ENCODE measurements around the gene ATP6AP1. TPM values are rescaled to one million over a fixed set of nuclear protein-coding genes. Genes with fewer than 3 reads are reported as not detected.

The ATP6AP1 gene
- total and polyA plus RNA-seq, 2 donors (not counting 1 experiment from before 2014, with no cell fraction given): 47.1 to 57.7 TPM

DNA sequence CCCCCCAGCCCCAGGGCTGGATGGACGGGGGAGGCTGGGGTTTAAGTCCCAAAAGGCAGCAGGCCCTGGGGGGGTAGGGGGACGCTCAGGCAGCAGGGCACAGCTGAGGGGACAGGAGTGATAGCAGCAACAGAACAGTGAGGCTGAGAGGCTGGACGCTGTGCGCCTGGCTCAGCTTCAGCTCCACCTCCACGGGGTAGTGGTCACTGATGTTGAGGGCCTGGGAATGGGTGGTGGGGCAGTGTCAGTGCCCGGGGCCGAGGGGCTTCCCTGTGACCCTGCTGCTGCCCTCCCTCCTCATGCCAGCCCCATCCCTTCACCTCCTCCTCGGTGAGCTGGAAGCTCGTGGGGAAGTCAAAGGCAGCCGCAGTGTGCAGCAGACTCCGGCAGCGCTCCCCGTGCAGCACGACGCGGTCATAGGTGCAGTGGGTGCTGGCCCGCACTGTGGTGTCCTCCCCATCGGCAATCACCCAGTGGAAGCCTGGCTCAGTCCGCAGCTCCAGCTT is 25.8 kb upstream of the ATP6AP1 start:
- Mint-ChIP-seq H3K27ac (no peak overlapping the region), H3K9me3 (ENCODE audit: insufficient read depth) (no peaks in the 10 kb centered on the region)
- no peak for TF ChIP-seq EZH2 (IDR thresholded peaks at IDR 0.05; ENCODE audit: borderline replicate concordance, insufficient read depth, low read depth, low read length, poor library complexity, severe bottlenecking)
- TF ChIP-seq, protein P1, sequence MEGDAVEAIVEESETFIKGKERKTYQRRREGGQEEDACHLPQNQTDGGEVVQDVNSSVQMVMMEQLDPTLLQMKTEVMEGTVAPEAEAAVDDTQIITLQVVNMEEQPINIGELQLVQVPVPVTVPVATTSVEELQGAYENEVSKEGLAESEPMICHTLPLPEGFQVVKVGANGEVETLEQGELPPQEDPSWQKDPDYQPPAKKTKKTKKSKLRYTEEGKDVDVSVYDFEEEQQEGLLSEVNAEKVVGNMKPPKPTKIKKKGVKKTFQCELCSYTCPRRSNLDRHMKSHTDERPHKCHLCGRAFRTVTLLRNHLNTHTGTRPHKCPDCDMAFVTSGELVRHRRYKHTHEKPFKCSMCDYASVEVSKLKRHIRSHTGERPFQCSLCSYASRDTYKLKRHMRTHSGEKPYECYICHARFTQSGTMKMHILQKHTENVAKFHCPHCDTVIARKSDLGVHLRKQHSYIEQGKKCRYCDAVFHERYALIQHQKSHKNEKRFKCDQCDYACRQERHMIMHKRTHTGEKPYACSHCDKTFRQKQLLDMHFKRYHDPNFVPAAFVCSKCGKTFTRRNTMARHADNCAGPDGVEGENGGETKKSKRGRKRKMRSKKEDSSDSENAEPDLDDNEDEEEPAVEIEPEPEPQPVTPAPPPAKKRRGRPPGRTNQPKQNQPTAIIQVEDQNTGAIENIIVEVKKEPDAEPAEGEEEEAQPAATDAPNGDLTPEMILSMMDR (IDR thresholded peaks at IDR 0.05): no peak

DNA sequence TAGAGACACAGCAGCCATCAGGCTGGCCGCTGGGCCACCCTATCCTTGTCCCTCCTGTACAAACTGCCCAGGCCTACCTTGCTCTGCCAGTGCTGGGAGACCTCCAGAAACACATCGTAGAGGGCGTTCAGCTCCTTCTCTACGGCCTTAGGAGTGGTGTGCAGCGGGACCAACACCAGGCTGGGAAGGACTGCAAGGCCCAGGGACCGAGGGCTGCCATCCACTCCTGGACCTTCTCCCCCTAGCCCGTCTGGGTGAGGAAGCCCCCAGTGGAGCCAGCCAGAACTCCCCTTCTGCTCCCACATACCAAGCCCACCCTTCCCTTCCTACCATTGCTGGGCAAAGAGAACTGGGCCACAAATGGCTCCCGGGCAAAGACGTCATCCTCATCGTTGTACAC is 25.3 kb upstream of the ATP6AP1 start:
- TF ChIP-seq, protein P1 (IDR thresholded peaks at IDR 0.05): no peak
- TF ChIP-seq EZH2 (IDR thresholded peaks at IDR 0.05; ENCODE audit: borderline replicate concordance, insufficient read depth, low read depth, low read length, poor library complexity, severe bottlenecking): no peak
- no peak for DNase-seq
- CTCF ChIA-PET: interaction anchor here (0.7 to 1.2 kb wide), 2 partner anchors 11 to 78 kb away, joined by 4 to 5 read pairs; no protein-coding TSS in a partner anchor
- Histone ChIP-seq H4K20me1 (ENCODE audit: control insufficient read depth, insufficient read depth, low read length, poor library complexity, severe bottlenecking) (peaks cover 30% of the 10 kb centered on the region), H3K9me3 (ENCODE audit: control extremely low read depth in 1 of 3, control insufficient read depth in 2 of 3, insufficient read depth in 1 of 3, low read length in 2 of 3) (no peaks in the 10 kb centered on the region), H3K27ac (ENCODE audit: low read length in 2 of 2) (no peak overlapping the region), H3K36me3 (replicated peaks in 1 of 2; ENCODE audit: control extremely low read depth in 1 of 2, control insufficient read depth in 1 of 2, extremely low read depth in 1 of 2, insufficient read depth in 2 of 2, low read length in 1 of 2) (peaks cover 0 to 24% of the 10 kb centered on the region in 2 experiments), H3K4me3 (ENCODE audit: control extremely low read depth in 1 of 5, extremely low read depth in 1 of 5, insufficient read depth in 1 of 5, low read depth in 2 of 5, low read length in 4 of 5) (no peak overlapping the region), H2AFZ (ENCODE audit: insufficient read depth, low read depth, low read length, poor library complexity, severe bottlenecking) (no peak overlapping the region), H3K9ac (ENCODE audit: low read length) (no peak overlapping the region), H3K4me1 (ENCODE audit: control insufficient read depth in 2 of 2, insufficient read depth in 2 of 2, low read length in 2 of 2) (peaks cover 12 to 14% of the 10 kb centered on the region in 2 donors), H3K27me3 (replicated peaks in 1 of 4; ENCODE audit: control extremely low read depth in 1 of 4, control insufficient read depth in 3 of 4, insufficient read depth in 4 of 4, low read length in 3 of 4) (no peaks in the 10 kb centered on the region), H3K79me2 (ENCODE audit: control insufficient read depth, insufficient read depth, low read length) (no peaks in the 10 kb centered on the region), H3K4me2 (replicated peaks; ENCODE audit: low read depth, low read length, poor library complexity, severe bottlenecking) (no peak overlapping the region)
- no peak overlapping the region for H3K4me3 Mint-ChIP-seq
- intact Hi-C loops (cut with micrococcal nuclease): no loop called here
- no peak for ATAC-seq (ENCODE audit: low read depth)
- H3K27ac Mint-ChIP-seq: no peak overlapping the region
- POLR2A ChIA-PET: no interaction called here
- no peaks in the 10 kb centered on the region for H3K9me3 Mint-ChIP-seq (ENCODE audit: insufficient read depth)
- WGBS (ENCODE audit: insufficient coverage): 100% methylated on average over 5 of the region's 10 CpGs
- H3K4me1 Mint-ChIP-seq: peaks cover 15% of the 10 kb centered on the region
- H3K27me3 Mint-ChIP-seq: no peaks in the 10 kb centered on the region

More for the DNA sequence above, 25.8 kb upstream of the ATP6AP1 start:
- Mint-ChIP-seq H3K27me3 (no peaks in the 10 kb centered on the region), H3K4me1 (peaks cover 14% of the 10 kb centered on the region), H3K4me3 (no peak overlapping the region)
- H3K27ac ChIP-seq (ENCODE audit: low read length in 2 of 2): no peak overlapping the region
- peaks cover 0 to 24% of the 10 kb centered on the region in 2 experiments for H3K36me3 ChIP-seq (replicated peaks in 1 of 2; ENCODE audit: control extremely low read depth in 1 of 2, control insufficient read depth in 1 of 2, extremely low read depth in 1 of 2, insufficient read depth in 2 of 2, low read length in 1 of 2)
- 94% methylated on average over 12 of the region's 19 CpGs for WGBS (ENCODE audit: insufficient coverage)
- POLR2A ChIA-PET: no interaction called here
- CTCF ChIA-PET: interaction anchor here (1.2 kb wide), 1 partner anchor 12 kb away, joined by 5 read pairs; no protein-coding TSS in a partner anchor
- no peaks in the 10 kb centered on the region for H3K27me3 ChIP-seq (replicated peaks in 1 of 4; ENCODE audit: control extremely low read depth in 1 of 4, control insufficient read depth in 3 of 4, insufficient read depth in 4 of 4, low read length in 3 of 4)
- H3K4me2 ChIP-seq (replicated peaks; ENCODE audit: low read depth, low read length, poor library complexity, severe bottlenecking): no peak overlapping the region
- no peaks in the 10 kb centered on the region for H3K79me2 ChIP-seq (ENCODE audit: control insufficient read depth, insufficient read depth, low read length)
- no peak overlapping the region for H3K9ac ChIP-seq (ENCODE audit: low read length)
- H3K9me3 ChIP-seq (ENCODE audit: control extremely low read depth in 1 of 3, control insufficient read depth in 2 of 3, insufficient read depth in 1 of 3, low read length in 2 of 3): no peaks in the 10 kb centered on the region
- no peak overlapping the region for H2AFZ ChIP-seq (ENCODE audit: insufficient read depth, low read depth, low read length, poor library complexity, severe bottlenecking)
- peaks cover 30% of the 10 kb centered on the region for H4K20me1 ChIP-seq (ENCODE audit: control insufficient read depth, insufficient read depth, low read length, poor library complexity, severe bottlenecking)
- peaks cover 12 to 14% of the 10 kb centered on the region in 2 donors for H3K4me1 ChIP-seq (ENCODE audit: control insufficient read depth in 2 of 2, insufficient read depth in 2 of 2, low read length in 2 of 2)
- intact Hi-C loops (cut with micrococcal nuclease): no loop called here
- no peak overlapping the region for H3K4me3 ChIP-seq (ENCODE audit: control extremely low read depth in 1 of 5, extremely low read depth in 1 of 5, insufficient read depth in 1 of 5, low read depth in 2 of 5, low read length in 4 of 5)
- ATAC-seq (ENCODE audit: low read depth) (no peak), DNase-seq (no peak)
